Urinary bladder (tissue), 4 donors: ENCODE measurements around the gene DGCR2. TPM values are rescaled to one million over a fixed set of nuclear protein-coding genes. Genes with fewer than 3 reads are reported as not detected.

Experiments used
- DNase-seq: peaks from one replicate; pipeline ENCODE4 v3.0.0-alpha.2; 2015; ENCODE audit errors: extremely low spot score
- H3K27ac ChIP-seq: one replicate; pipeline ENCODE4 v1.5.1; 2013; ENCODE audit warnings: low read depth, mild to moderate bottlenecking, moderate library complexity
- H3K36me3 ChIP-seq: one replicate; pipeline ENCODE4 v1.6.1; 2013; ENCODE audit warnings: mild to moderate bottlenecking, moderate library complexity; ENCODE audit not compliant: insufficient read depth
- H3K4me1 ChIP-seq: one replicate; pipeline ENCODE4 v1.6.1; 2013; ENCODE audit warnings: mild to moderate bottlenecking, moderate library complexity; ENCODE audit not compliant: insufficient read depth
- H3K4me3 ChIP-seq: one replicate; pipeline ENCODE4 v1.5.1; 2013; ENCODE audit warnings: low read depth, low read length
- WGBS: extraction: QIAGEN DNeasy Blood & Tissue Kit; methylation state at CpG from one replicate; pipeline ENCODE4 v1.1.7; 2013; 5-methylcytosine and 5-hydroxymethylcytosine counted together
- polyA plus RNA-seq: library from polyadenylated mRNA; stranded (reverse); fragments of 200-250 nt; gene quantifications from one replicate; pipeline ENCODE4 v1.2.3, GENCODE V29; 2013
- total RNA-seq: library from RNA; depleted of rRNA; stranded (reverse); fragments of >200 nt; gene quantifications from one replicate; pipeline ENCODE4 v1.2.3, GENCODE V29; 2014
- donor health status: healthy with polysubstance abuse.
- donor health status: healthy.

DGCR2 gene
- total and polyA plus RNA-seq, 2 donors = 41.4 to 61.0 TPM

DNA sequence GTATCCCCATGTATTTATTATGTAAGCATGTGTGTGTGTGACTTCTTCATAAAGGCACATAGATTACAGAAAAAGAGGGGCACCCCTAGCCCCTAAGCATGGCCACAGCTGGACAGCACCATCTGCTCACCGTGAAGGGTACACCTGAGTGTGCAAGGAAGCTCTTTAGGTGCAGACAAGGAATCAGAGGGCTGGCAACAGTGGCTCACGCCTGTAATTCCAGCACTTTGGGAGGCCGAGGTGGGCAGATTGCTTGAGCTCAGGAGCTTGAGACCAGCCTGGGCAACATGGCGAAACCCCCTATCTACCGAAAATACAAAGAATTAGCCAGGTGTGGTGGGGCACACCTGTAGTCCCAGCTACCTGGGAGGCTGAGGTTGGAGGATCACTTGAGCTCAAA, 56.3 kb downstream of the DGCR2 start:
- no peak for DNase-seq
- Histone ChIP-seq H3K4me3 (no peak overlapping the region), H3K36me3 (peaks cover 2% of the 10 kb centered on the region), H3K4me1 (no peaks in the 10 kb centered on the region), H3K27ac (no peak overlapping the region)
- 97% methylated on average over 5 of the region's 5 CpGs for whole genome bisulfite sequencing

GRCh38 chr22:19065298-19065859, 56.8 kb downstream of the DGCR2 start:
- H3K27ac ChIP-seq = no peak overlapping the region
- DNase-seq = no peak
- no peaks in the 10 kb centered on the region for H3K4me1 ChIP-seq
- no peak overlapping the region for H3K4me3 ChIP-seq
- WGBS = 92% methylated on average over 8 of the region's 8 CpGs
- H3K36me3 ChIP-seq = peaks cover 4% of the 10 kb centered on the region

DNA sequence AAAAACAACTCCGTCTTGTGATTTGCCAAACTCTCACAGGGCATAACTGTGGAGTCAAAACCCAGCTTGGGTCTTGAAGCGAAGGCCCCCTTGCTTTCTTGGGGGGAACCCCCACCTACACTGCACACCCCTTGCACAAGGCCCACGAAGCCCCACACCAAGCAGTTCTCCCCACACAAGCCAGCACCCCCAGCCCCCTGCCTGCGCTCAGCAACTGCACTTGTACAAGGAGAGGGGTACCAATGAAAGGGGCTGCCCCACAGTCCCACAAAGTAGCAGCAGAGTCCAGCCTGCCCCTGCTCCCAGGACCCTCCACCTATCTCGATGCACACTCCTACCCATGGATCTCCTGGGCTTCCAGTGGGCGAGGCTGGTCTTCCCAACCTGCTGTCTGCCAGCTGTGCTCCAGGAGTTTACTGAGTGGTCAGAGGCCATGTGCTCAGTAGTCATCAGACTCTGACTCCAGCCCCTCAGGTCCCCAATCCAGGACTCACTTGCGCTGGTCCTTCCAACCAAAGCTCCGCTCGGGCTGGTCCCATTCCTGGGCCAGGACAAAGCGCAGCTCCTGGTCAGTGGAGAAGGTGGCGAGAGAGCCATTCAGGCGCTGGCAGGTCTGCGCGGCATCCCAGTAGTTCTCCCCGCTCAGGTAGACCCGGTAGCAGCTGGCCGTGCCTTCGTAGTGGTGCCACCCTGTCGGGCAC, 57.7 kb downstream of the DGCR2 start:
- H3K36me3 ChIP-seq = peaks cover 5% of the 10 kb centered on the region
- WGBS = 96% methylated on average over 19 of the region's 19 CpGs
- no peak for DNase-seq
- H3K27ac ChIP-seq = no peak overlapping the region
- no peaks in the 10 kb centered on the region for H3K4me1 ChIP-seq
- no peak overlapping the region for H3K4me3 ChIP-seq

GRCh38 chr22:19063581-19064353, 58.4 kb downstream of the DGCR2 start:
- H3K36me3 ChIP-seq = peaks cover 5% of the 10 kb centered on the region
- 88% methylated on average over 8 of the region's 8 CpGs for WGBS
- H3K27ac ChIP-seq = no peak overlapping the region
- H3K4me1 ChIP-seq = no peaks in the 10 kb centered on the region
- no peak for DNase-seq
- H3K4me3 ChIP-seq = no peak overlapping the region

GRCh38 chr22:19062943-19063308, 59.3 kb downstream of the DGCR2 start:
- peaks cover 5% of the 10 kb centered on the region for H3K36me3 ChIP-seq
- WGBS = 89% methylated on average over 8 of the region's 8 CpGs
- DNase-seq = no peak
- H3K4me1 ChIP-seq = no peaks in the 10 kb centered on the region
- no peak overlapping the region for H3K4me3 ChIP-seq
- no peak overlapping the region for H3K27ac ChIP-seq

- 70% methylated on average over 12 of the region's 12 CpGs for WGBS
- DNase-seq = no peak
- H3K36me3 ChIP-seq = peaks cover 5% of the 10 kb centered on the region
- H3K27ac ChIP-seq = no peak overlapping the region
- H3K4me1 ChIP-seq = no peaks in the 10 kb centered on the region
- no peak overlapping the region for H3K4me3 ChIP-seq
These were observed 59.9 kb downstream of the DGCR2 start for GRCh38 chr22:19062139-19062942.

- H3K4me1 ChIP-seq = no peaks in the 10 kb centered on the region
- 88% methylated on average over 6 of the region's 6 CpGs for WGBS
- no peak overlapping the region for H3K4me3 ChIP-seq
- H3K27ac ChIP-seq = no peak overlapping the region
- H3K36me3 ChIP-seq = peaks cover 5% of the 10 kb centered on the region
- no peak for DNase-seq
These were observed 60.6 kb downstream of the DGCR2 start for GRCh38 chr22:19061471-19062138.

- 87% methylated on average over 15 of the region's 15 CpGs for WGBS
- H3K4me3 ChIP-seq = no peak overlapping the region
- no peak for DNase-seq
- no peak overlapping the region for H3K27ac ChIP-seq
- no peaks in the 10 kb centered on the region for H3K4me1 ChIP-seq
- peaks cover 5% of the 10 kb centered on the region for H3K36me3 ChIP-seq
These were observed 61.7 kb downstream of the DGCR2 start for GRCh38 chr22:19060356-19061009.

DNA sequence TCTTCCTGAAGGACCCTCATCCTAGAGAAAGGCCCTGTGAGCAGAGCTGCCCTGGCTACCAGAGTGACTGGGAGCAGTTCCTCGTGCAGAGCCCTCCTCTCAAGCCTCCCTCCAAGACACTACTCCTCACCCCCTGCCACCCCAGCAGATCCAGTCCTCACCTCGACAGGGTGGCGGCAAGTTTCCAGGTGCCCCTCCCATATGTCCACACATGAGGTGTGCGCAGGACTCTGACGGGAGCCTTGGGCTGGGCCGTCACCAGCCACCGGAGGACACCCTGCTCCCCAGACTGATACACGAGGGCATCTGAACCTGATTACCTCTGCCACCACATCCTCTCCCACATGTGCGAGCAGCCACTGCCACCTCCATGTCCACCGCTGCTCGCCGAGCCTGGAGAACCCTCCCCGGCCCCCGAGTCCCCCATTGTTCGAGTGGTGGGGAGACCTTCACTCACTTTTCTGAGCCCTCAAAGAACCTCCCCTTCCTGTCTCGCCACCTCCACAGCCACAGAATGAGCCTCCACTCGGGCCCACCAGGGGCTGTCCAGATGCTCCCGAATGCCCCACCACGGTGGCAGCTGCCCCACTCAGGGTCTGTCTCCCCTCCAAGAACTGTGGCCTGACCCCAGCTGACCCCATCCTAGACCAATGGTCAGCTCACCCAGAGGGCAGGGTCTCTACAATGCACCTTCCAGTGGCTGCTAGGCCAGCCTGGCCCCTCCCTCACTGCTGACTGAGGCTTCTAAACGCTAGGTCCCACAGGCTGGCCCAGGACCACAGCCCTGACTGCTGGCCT, 62.5 kb downstream of the DGCR2 start:
- WGBS = 91% methylated on average over 20 of the region's 20 CpGs

GRCh38 chr22:19058713-19059451, 63.3 kb downstream of the DGCR2 start:
- Histone ChIP-seq H3K4me1 (no peaks in the 10 kb centered on the region), H3K27ac (no peak overlapping the region), H3K36me3 (peaks cover 2% of the 10 kb centered on the region), H3K4me3 (no peak overlapping the region)
- no peak for DNase-seq
- 90% methylated on average over 16 of the region's 16 CpGs for WGBS

More for the DNA sequence above, 62.5 kb downstream of the DGCR2 start:
- peaks cover 3% of the 10 kb centered on the region for H3K36me3 ChIP-seq
- H3K4me1 ChIP-seq = no peaks in the 10 kb centered on the region
- H3K27ac ChIP-seq = no peak overlapping the region
- no peak for DNase-seq
- H3K4me3 ChIP-seq = no peak overlapping the region

GRCh38 chr22:19057999-19058491, 64.2 kb downstream of the DGCR2 start:
- peaks cover 2% of the 10 kb centered on the region for H3K36me3 ChIP-seq
- H3K4me1 ChIP-seq = no peaks in the 10 kb centered on the region
- no peak for DNase-seq

More at GRCh38 chr22:19057999-19058491, 64.2 kb downstream of the DGCR2 start:
- no peak overlapping the region for H3K27ac ChIP-seq
- no peak overlapping the region for H3K4me3 ChIP-seq
- 87% methylated on average over 4 of the region's 4 CpGs for WGBS
